GM23248 (cell line): Measurements from ENCODE around the gene VSTM5.

ENCODE experiments used
- EZH2 ChIP-seq: fragments of 200-600 bp; sonication (generic); IDR thresholded peaks from 2 replicates; pipeline ENCODE4 v1.6.1; 2018; ENCODE audit warnings: antibody characterized with exemption, mild to moderate bottlenecking; ENCODE audit not compliant: insufficient read depth, poor library complexity, severe bottlenecking
- EZH2phosphoT487 ChIP-seq: fragments of 200-600 bp; sonication (generic); IDR thresholded peaks from 2 replicates; pipeline ENCODE4 v1.6.1; 2018; ENCODE audit warnings: antibody characterized with exemption, moderate library complexity, mild to moderate bottlenecking, low read depth; ENCODE audit not compliant: insufficient read depth

DNA sequence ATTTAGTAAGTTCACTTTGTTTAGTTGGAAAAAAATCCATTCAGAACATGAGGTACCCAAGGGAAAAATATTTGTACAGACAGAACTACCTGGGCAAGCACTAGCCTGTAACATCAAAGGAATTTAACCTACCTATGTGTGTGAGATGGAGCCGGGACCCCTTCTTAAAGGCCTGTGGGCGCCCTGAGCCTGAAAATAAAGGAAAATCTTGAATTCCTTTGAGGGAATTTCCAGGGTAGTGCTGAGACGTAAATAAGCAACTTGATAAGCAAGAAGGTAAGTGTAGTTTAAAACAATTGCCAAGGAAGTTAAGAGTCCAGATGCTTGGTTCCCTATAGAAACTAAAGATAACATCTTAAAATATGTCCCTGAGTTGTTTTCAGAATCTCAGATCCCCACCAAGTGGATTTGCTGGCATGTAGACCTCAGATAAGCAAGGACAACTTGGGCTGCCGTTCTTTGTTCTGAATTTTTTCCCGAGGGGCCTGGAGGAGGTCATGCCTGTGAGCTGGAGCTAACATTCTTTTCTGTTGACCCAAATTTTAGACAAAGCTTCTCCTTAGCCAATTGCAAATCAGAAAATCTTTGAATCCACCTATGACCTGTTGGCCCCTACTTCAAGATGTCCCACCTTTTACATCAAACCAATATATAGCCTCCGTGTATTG, 35.3 kb downstream of the VSTM5 start:
- TF ChIP-seq EZH2phosphoT487 (no peak), EZH2 (no peak)
